Epithelial cell of esophagus (primary cell): Measurements from ENCODE around the gene COL6A5.

Experiments
- DNase-seq: peaks from one replicate; pipeline ENCODE4 v3.0.0; 2010; ENCODE audit warnings: low read depth
- H3K4me3 ChIP-seq: 2 replicates; pipeline ENCODE4 v1.5.1; 2011; ENCODE audit warnings: mild to moderate bottlenecking, low read length, control low read depth
- CTCF ChIP-seq: IDR thresholded peaks from 2 replicates; pipeline ENCODE4 v1.5.1; 2011; ENCODE audit warnings: low read depth, mild to moderate bottlenecking, low read length, control low read depth, inconsistent platforms; ENCODE audit not compliant: insufficient read depth; ENCODE audit errors: missing control alignments

COL6A5 gene

GRCh38 chr3:130522399-130522798 lies 176.9 kb downstream of the COL6A5 start:
- no peak for TF ChIP-seq CTCF
- H3K4me3 ChIP-seq = no peak overlapping the region
- DNase-seq = no peak

GRCh38 chr3:130527426-130527825 lies 182.0 kb downstream of the COL6A5 start:
- no peak for TF ChIP-seq CTCF
- H3K4me3 ChIP-seq = no peak overlapping the region
- no peak for DNase-seq

GRCh38 chr3:130528120-130528519 lies 182.6 kb downstream of the COL6A5 start:
- H3K4me3 ChIP-seq = no peak overlapping the region
- TF ChIP-seq CTCF = no peak
- DNase-seq = no peak

- no peak for DNase-seq
- no peak for TF ChIP-seq CTCF
- H3K4me3 ChIP-seq = no peak overlapping the region
Measured at GRCh38 chr3:130529486-130530215, 184.2 kb downstream of the COL6A5 start.

- DNase-seq = no peak
- H3K4me3 ChIP-seq = no peak overlapping the region
- no peak for TF ChIP-seq CTCF
Measured at GRCh38 chr3:130533247-130533646, 187.8 kb downstream of the COL6A5 start.
